HTERT RPE-1 (cell line): ENCODE data around the gene USP22.
"Not testable (repeated sequence)": the region's sequence is repeated elsewhere in the genome, so short reads cannot be mapped to it uniquely, and the experiment has no call there.

Experiments
- in situ Hi-C: fragments of 300-500 bp; cut with MboI; formaldehyde crosslinking; loops from 4 replicates; pipeline ENCODE4 v1.14.3; 2020; ENCODE audit warnings: low sequenced_read_pairs

Gene USP22

DNA sequence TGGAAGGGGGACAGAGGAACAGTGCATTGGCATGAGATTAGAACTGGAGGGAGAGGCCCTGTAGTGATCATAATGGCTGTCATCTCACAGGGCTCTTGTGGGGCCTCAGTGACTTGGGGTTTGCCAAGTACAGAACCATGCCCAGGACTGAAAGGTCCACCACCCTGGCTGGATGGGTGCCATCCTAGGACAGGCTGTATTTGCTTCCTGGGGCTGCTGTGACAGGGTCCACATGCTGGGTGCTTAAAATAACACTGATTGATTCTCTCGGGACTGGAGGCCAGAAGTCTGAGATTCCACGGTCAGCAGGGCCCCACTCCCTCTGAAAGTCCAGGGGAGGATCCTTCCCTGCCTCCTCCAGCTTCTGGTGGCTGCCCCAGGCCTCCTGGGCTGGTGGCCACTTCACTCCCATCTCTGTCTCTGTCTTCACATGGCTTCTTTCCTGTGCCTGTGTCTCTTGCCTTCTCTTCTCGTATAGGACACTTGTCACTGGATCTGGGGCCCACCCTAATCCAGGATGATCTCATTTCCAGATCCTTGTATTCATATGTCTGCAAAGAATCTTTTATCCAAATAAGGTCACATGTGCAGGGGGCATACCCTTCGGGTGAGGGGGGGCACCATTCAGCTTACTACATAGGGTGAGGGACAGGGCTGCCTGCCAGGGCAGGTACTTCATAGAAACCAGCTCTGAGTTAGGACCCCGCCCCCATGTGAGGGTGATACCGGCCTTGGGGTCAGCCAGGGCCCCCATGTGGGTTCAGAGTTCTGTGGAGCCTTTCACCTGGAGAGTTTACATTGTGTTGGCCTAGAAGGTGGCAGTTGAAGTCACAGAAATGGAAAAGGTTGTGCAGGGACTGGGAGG, 52.6 kb downstream of the USP22 start:
- in situ Hi-C loops: no loop called here

GRCh38 chr17:20989481-20989880, 53.3 kb downstream of the USP22 start:
- in situ Hi-C loops: no loop called here

DNA sequence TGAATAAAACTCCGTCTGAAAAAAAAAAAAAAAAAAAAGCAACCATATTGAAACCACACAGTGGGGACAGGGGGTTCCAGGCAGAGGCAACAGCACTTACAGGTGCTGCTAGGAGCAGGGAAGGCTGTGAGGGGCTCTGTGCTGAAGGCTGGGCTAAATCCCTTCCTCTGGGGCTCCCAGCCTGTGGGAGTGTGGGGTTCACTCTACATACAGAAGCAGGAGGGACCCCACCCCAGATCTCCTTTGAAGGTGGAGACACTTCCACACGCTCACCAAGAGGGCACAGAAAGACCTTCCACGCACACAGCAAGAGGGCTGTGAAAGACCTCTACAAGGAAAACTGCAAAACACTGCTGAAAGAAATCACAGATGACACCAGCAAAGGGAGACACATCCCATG, 53.9 kb downstream of the USP22 start:
- in situ Hi-C loops: no loop called here

DNA sequence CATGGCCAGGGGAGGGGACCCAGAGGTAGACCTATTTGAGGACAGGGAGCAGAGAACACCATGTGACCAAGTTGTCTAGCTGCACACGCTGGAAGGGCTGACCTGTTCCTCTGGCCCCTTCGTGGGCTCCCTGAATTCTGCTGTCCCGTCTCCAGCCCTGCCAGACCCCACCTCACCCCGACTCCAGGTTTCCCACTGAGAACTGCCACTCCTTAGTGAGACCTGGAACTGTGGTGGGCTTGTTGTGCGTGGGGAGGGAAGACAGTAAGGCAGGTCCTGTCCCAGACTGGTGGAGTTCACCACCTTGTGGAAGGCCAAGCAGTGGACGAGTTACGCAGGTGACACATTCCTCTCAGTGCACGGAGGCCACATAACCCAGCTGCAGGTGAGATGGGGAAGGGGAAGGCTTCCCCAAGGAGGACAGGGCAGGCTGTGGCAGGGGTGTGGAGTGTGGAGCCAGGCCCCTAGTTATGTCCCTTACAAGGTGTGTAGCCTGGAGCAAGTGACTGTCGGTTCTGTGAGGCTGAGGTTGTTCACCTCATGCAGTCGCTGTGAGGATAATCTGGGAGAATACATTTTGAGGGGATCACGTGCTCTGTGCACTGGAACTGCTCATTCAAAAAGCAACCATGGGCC, 54.7 kb downstream of the USP22 start:
- in situ Hi-C loops: no loop called here

GRCh38 chr17:20987511-20987910, 55.3 kb downstream of the USP22 start:
- in situ Hi-C loops: no loop called here

GRCh38 chr17:20986767-20987510, 55.9 kb downstream of the USP22 start:
- in situ Hi-C loops: no loop called here

DNA sequence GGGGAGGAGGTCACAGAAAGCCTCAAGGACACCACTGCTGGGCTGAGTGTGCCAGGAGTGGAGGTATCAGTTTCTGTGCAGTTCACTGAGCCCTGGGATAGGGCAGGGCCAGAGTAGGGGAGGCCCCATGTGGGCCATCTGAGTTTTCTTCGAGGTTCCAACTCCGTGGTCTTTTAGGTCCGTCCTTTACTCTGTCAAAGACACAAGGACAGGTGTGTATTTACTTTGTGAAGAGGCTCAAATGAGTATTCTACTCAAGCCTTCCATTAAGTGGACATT, 59.5 kb downstream of the USP22 start:
- in situ Hi-C loops: no loop called here

DNA sequence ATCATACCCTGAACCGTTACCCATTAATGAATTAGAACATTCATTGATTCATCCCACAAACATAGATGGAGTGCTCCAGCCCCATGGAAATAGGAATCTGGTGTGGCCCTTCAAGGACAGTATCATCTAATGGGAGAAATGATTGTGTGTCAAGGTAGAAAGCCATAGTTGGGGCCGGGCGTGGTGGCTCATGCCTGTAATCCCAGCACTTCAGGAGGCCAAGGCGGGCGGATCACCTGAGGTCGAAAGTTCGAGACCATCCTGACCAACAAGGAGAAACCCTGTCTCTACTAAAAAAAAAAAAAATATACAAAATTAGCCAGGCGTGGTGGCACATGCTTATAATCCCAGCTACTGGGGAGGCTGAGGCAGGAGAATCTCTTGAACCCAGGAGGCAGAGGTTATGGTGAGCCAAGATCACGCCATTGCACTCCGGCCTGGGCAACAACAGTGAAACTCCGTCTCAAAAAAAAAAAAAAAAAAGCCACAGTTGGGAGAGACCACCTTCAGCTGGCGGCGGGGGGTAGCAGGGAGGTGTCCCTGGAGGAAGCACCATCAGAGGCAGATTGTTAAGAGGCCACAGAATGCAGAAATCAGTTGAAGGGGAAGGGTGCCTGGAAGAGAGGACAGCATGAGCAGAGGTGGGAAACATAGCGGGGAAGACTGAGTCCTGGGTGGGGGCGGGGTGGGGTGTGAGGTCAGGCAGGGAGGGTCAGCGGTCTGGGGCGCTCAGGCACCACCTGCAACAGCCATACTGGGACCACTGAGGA, 60.0 kb downstream of the USP22 start:
- in situ Hi-C loops: no loop called here

DNA sequence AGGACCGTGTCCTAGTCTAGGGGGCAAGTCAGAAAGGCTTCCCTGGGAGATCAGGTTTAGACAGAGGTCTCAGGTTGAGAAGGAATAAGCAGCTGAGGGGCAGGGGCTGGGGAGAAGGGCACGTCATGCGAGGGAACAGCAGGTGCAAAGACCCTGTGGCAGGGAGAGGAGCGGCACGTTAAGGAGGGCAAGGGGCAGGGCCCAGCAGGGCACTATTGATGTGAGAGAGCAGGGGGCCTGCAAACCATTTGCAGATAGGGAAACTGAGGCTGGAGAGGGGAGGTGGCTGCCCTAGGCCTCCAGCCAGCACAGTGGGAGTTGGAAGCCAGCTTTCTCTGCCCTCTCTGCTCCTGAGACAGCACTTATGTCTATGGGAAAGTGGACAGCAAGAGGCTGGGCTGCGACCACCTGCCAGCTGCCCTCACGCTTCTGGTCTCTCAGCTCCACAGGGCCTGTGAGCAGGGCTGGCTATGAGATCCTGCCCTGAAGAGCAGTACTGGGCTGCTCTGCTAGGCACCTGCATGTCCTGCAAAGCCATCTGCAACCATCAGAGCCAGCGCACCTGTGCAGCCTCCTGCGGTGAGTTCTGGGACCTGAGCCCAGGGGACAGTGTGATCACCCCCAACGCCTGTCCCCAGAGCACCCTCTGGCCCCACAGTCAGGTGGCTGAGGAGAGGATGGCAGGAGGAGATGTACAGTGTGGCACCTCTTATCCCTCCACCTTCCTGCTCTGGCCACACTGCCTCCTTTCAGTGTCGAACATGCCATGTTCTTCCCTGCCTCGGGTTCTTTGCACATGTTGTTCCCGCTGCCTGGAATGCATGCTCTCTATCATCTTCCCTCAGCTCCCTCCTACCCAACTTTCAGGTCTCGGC, 61.5 kb downstream of the USP22 start:
- in situ Hi-C loops: no loop called here

DNA sequence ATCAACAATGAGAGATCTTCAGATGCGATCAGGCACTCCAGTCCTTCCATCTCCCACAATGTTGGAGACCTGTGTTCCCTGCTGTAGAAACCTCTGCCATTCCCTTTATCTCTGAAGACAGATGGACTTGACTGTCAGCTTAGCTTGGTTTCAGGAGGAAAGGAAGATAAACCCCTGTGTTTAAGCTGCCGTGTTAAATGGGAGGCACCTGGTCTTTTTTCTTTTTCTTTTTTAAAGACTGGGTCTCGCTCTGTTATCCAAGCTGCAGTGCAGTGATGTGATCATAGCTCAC, 63.1 kb downstream of the USP22 start:
- in situ Hi-C loops: no loop called here

GRCh38 chr17:20979007-20979791, 63.6 kb downstream of the USP22 start:
- in situ Hi-C loops: not testable (repeated sequence)

GRCh38 chr17:20977609-20978253, 65.1 kb downstream of the USP22 start:
- in situ Hi-C loops: not testable (repeated sequence)

DNA sequence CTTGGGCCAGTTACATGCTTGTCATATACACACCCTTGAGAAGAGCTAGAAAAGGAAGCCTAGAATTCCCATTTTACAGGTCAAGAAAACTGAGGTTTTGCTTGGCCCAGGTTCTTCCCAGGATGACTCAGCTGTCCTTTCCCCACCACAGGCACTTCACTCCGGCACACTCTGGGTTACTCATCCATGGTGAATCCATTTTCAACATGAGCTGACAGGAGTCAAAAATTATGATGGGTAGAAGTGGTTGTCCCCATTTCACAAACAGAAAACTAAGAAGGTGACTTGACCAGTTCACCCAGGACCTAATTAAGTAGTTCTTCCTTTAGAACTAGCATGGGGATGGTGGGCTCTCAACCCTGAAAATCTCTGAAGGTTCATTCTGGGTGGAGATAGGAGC, 67.2 kb downstream of the USP22 start:
- in situ Hi-C loops: no loop called here

DNA sequence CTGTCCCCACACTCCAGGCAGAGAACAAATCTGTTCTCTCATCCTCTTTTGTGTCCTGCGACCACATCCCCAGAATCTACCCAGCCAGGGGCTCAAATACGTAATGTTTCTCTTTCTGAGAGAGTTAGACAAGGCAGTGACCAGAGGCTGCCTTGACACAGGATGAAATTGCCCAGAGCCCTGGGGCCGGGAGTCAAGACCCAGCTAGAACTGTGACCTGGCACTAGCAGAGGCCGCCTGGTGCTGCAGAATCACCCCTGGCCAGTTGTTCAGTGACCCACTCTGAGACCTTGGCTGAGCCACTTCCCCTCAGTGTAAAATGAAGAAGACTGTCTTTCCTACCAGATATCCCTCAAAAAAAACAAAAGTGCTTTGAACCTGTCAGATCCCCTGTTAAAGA, 72.5 kb downstream of the USP22 start:
- in situ Hi-C loops: no loop called here

DNA sequence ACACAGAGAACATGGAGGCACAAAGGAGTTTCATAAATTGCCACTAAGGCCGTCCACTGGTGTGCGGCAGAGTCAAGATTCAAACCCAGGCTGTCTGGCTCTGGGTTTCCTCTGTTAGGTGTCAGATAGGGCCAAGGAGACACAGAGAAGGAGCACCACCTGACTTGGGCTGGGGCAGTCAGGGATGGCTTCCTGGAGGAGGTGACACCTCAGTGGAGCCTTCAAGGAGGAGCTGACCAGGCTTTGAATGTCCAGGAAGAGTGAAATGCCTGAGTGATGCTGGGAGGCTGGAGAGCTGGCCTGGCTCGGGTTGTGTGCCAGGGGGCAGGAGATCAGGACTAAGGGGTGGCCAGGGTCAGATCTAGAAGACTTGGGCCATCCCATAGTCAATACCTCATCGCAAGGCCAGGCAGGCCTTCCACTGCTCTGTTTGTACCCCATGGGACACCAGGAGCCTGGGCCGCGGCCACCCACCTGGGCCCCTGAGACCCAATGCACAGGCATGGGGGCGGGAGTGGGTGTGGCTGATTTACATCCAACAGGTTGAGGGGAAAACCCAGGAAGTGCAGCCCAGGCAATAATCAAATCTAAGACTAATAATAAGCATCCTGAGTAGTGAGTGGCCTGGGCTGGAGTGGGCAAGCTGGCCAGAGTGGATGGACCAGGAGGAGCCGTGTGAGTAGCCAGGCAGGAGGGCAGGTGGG, 73.7 kb downstream of the USP22 start:
- in situ Hi-C loops: no loop called here

- in situ Hi-C loops: no loop called here
Measured at GRCh38 chr17:20967776-20968175, 75.0 kb downstream of the USP22 start.

GRCh38 chr17:20966870-20967269, 75.9 kb downstream of the USP22 start:
- in situ Hi-C loops: no loop called here

DNA sequence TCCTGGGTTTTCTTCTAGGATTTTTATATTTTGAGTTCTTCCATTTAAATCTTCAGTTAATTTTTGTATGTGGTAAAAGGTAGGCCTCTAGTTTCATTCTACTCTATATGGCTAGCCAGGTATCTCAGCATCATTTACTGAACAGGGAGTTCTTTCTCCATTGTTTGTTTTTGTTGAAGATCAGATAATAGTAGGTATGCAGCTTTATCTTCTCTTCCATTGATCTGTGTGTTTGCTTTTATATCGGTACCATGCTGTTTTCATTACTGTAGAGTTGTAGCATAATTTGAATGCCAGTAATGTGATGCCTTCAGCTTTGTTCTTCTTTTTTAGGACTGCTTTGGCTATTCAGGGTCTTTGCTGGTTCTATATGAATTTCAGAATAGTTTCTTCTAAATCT, 77.3 kb downstream of the USP22 start:
- in situ Hi-C loops: no loop called here

GRCh38 chr17:20961586-20961985, 81.2 kb downstream of the USP22 start:
- in situ Hi-C loops: no loop called here
